ENCODE results near the gene IP6K1.
"Not testable (repeated sequence)": the region's sequence is repeated elsewhere in the genome, so short reads cannot be mapped to it uniquely, and the experiment has no call there.

Gene IP6K1

GRCh38 chr3:49793486-49794085, 7.2 kb upstream of the IP6K1 start:
- DNase-seq (ENCODE audit: low read depth) = no peak

DNA sequence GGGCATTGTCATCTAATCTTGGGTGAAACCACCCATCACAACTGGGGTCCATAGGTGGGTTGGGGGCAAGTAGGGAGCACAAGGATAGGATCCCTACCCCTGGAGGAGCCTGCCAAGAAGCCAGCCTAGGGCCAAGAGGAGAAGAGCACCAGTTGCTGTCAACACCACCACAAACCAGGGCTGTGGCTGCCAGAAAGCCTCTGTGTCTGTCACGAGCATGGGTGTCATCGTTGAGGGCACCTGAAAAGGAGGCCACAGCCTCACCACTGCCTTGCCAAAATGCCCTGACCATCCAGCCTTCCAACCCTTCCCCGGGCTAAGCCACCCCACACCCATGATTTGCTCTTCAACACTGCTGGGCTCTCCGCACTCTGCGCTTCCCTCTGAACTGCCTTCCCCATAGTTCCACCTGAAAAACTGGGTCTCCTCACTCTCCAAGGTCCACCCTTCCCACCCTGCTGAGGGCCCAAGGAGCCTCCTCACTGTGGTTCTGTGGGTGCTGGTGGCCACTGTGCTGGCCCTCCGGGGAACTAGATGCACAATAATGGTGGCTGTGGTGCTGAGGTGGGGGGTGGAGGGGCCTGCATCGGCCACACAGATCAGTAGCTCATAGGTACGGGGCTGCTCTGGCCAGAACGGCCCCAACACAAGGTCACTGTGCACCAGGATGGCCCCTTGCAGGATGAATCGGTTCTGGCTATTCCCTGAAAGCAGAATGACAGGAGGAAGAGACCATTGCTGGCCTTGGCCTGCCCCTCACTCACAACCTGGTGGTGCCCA, 6.2 kb upstream of the IP6K1 start:
- no peak for DNase-seq (ENCODE audit: low read depth)

GRCh38 chr3:49791571-49791970, 5.2 kb upstream of the IP6K1 start:
- DNase-seq (ENCODE audit: low read depth) = no peak

GRCh38 chr3:49790626-49791411, 4.5 kb upstream of the IP6K1 start:
- DNase-seq (ENCODE audit: low read depth) = no peak

DNA sequence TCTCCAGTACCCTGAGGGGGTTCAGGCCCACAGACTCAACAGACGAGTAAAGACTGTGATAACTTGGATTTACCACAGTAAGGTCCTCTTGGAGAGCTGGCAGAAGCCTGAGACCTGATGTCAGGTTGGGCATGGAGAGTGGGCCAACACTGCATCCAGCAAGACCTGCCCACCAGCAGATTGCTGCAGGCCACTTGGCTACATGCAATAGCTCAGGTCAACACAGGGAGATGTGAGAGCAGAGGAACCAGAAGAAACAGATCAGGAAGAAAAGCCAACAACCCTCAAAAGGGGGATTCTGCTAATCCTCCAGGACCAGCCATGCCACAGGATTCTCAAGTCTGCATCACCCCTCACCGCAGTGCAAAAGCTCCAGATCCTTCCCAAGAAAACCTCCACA, 1.7 kb upstream of the IP6K1 start:
- no peak for DNase-seq (ENCODE audit: low read depth)

DNA sequence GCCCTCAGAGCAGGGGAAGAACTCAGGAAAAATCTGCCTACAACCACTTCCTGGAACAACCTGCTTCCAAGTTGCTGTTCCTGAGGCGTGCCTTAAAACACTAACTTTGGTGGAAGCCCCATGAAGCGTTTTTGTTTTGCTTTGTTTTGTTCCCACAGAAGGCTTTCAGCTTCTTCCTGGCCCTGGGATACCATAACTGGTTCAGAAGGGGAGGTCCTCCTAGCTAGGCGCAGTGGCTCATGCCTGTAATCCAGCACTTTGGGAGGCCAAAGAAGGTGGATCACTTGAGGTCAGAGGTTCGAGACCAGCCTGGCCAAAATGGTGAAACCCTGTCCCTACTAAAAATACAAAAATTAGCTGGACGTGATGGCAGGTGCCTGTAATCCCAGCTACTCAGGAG, 1.2 kb upstream of the IP6K1 start:
- DNase-seq (ENCODE audit: low read depth) = no peak

DNA sequence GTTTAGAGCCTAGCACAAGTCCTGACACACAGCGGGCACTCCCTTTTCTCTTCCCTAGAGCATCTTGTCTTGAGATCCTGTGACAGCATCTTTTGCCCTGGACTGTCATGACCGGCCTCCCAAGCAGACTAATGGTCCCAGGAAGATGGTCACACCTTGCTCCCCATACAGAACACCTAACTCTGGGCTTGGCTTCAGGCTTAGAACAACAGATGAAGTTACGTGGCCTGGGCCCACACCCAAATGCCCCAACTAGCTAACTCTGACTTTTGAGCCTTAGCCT, 781 bp upstream of the IP6K1 start:
- DNase-seq (ENCODE audit: low read depth) = no peak

GRCh38 chr3:49785565-49786356, 581 bp downstream of the IP6K1 start:
- DNase-seq (ENCODE audit: low read depth) = no peak

GRCh38 chr3:49782277-49782676, 4.1 kb downstream of the IP6K1 start:
- DNase-seq (ENCODE audit: low read depth) = not testable (repeated sequence)

GRCh38 chr3:49781415-49782199, 4.7 kb downstream of the IP6K1 start:
- no peak for DNase-seq (ENCODE audit: low read depth)

- not testable (repeated sequence) for DNase-seq (ENCODE audit: low read depth)
Measured at GRCh38 chr3:49780975-49781365, 5.4 kb downstream of the IP6K1 start.

- DNase-seq (ENCODE audit: low read depth) = no peak
Measured at GRCh38 chr3:49780080-49780974, 6.0 kb downstream of the IP6K1 start.

DNA sequence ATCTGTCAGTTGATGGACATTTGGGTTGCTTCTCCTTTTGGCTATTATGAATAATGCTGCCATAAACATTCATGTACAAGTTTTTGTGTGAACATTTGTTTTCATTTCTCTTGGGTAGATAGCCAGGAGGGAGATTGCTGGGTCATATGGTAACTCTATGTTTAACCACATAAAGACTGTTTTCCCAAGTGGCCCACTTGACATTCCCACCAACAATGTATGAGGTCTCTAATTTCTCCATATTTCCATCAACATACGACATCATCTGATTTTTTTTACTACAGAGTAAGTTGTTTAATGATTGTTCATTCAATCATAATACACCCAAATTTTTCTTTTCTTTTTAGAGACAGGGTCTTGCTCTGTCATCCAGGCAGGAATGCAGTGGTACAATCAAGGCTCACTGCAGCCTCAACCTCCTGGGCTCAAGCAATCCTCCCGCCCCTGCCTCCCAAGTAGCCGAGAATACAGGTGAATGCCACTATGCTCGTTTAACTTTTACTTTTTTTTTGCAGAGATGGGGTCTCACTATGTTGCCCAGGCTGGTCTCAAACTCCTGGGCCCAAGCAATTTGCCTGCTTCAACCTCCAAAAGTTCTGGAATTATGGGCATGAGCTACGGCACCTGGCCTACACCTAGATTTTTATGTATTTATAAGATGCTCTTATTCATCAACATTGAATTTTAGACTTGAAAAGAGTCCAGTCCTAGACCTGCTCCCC, 6.8 kb downstream of the IP6K1 start:
- no peak for DNase-seq (ENCODE audit: low read depth)

GRCh38 chr3:49776101-49776500, 10.2 kb downstream of the IP6K1 start:
- DNase-seq (ENCODE audit: low read depth) = not testable (repeated sequence)

- no peak for DNase-seq (ENCODE audit: low read depth)
Measured at GRCh38 chr3:49775538-49775937, 10.8 kb downstream of the IP6K1 start.

DNA sequence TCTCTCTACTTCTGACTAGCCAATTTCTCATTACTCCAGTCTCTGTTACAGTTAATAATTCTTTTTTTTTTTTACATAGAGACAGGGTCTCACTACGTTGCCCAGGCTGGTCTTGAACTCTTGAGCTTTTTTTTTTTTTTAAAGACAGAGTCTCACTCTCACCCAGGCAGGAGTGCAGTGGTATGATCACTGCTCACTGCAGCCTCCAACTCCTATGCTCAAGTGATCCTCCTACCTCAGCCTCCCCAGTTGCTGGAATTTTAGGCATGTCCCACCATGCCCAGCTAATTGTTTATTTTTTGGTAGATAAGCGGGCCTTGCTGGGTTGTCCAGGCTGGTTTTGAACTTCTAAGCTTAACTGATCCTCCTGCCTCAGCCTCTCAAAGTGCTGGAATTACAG, 13.6 kb downstream of the IP6K1 start:
- no peak for DNase-seq (ENCODE audit: low read depth)

DNA sequence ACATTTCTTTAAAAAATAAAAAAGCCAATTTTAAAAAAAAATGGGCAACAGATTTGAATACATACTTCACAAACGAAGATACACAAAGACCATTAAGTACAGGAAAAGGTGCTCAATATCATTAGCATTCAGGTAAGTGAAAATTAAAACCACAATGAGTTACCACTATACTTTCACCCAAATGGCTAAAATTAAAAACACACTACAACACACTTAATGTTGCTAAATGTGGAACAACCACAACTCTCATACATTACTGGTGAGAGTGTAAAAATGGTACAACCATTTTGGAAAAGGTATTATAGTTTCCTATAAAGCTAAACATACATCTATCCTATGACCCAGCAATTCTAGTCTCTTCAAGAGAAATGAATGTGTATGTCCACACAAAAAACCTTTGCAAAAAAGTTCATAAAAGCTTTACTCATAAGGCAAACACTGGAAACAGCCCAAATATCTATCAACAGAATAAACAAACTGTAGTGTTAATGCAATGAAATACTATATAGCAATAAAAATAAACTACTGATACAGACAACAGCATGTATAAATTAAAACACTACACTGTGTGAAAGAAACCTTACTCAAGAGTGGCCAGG, 14.9 kb downstream of the IP6K1 start:
- DNase-seq (ENCODE audit: low read depth) = no peak

DNA sequence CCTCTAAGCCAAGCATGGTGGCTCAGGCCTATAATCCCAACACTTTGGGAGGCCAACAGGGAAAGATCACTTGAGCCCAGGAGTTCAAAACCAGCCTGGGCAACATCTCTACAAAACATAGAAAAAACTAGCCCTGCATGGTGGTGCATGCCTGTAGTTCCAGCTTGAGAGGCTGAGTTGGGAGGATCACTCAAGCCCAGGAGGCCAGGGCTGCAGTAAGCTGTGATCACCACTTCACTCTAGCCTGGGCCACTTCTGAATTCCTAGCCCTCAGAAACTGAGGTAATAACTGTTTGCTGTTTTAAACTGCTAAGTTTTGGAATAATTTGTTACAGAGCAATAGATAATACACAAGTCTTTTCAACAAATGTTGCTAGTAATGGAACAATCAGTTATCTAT, 16.4 kb downstream of the IP6K1 start:
- DNase-seq (ENCODE audit: low read depth) = no peak

- no peak for DNase-seq (ENCODE audit: low read depth)
Measured at GRCh38 chr3:49769286-49769915, 16.9 kb downstream of the IP6K1 start.
